ENCODE data around the gene U2SURP.

DNA sequence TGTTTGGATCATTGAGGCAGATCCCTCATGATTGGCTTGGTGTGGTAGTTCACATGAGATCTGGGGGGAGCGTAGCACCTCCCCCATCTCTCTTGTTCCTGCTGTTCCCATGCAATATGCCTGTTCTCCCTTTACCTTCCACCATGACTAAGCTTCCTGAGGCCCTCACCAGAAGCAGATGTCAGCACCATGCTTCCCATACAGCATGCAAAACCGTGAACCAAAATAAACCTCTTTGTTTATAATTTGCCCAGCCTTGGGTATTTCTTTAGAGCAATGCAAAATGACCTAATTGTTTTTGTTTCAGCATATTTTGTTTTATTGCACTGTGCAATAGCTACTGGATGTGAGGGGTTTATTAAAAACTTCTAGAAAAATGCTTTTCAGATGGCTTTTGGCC is 61.6 kb downstream of the U2SURP start:
- TF ChIP-seq GATA2 (IDR thresholded peaks at IDR 0.05; ENCODE audit: low read depth, low read length) (no peak), GATA3 (IDR thresholded peaks at IDR 0.05; ENCODE audit: low read depth, low read length) (no peak)
